Large intestine (tissue), 3 donors: Measurements from ENCODE around the gene ADSS1. TPM values are rescaled to one million over a fixed set of nuclear protein-coding genes. Genes with fewer than 3 reads are reported as not detected.

Experiments
- DNase-seq, 2 donors: peaks; one replicate each; pipeline versions ENCODE4 v3.0.0 to v3.0.0-alpha.2; 2013
- H3K27ac ChIP-seq: one replicate; pipeline ENCODE4 v1.5.1; 2013; ENCODE audit warnings: low read length
- H3K27me3 ChIP-seq: 2 replicates; pipeline ENCODE4 v1.6.1; 2013; ENCODE audit warnings: low read length; ENCODE audit not compliant: control insufficient read depth, insufficient read depth
- H3K36me3 ChIP-seq: 2 replicates; pipeline ENCODE4 v1.6.1; 2013; ENCODE audit warnings: low read length; ENCODE audit not compliant: control insufficient read depth, insufficient read depth
- H3K4me1 ChIP-seq: one replicate; pipeline ENCODE4 v1.6.1; 2013; ENCODE audit warnings: low read length; ENCODE audit not compliant: control insufficient read depth, insufficient read depth
- H3K4me3 ChIP-seq: one replicate; pipeline ENCODE4 v1.5.1; 2013; ENCODE audit warnings: low read length
- H3K9me3 ChIP-seq: one replicate; pipeline ENCODE4 v1.6.1; 2013; ENCODE audit warnings: mild to moderate bottlenecking, low read depth, low read length, moderate library complexity; ENCODE audit not compliant: control insufficient read depth
- WGBS: methylation state at CpG from one replicate; pipeline ENCODE4 v1.1.5; 2013; ENCODE audit warnings: low lambda C conversion rate; ENCODE audit not compliant: insufficient coverage; 5-methylcytosine and 5-hydroxymethylcytosine counted together
- polyA plus RNA-seq: library from polyadenylated mRNA; unstranded; fragments of 120-200 nt; gene quantifications from one replicate; pipeline ENCODE4 v1.2.1, GENCODE V29; 2013

Gene ADSS1
- polyA plus RNA-seq, 1 donor = 6.3 TPM

- peak overlapping the region; percentile 98 for H3K27ac ChIP-seq
- DNase-seq = peak; percentile 94 to 97
- no peaks in the 10 kb centered on the region for H3K27me3 ChIP-seq
- peak overlapping the region; percentile 55 for H3K4me3 ChIP-seq
- peaks cover 10% of the 10 kb centered on the region for H3K36me3 ChIP-seq
- no CpG with 5 or more reads among the region's 31 CpGs for WGBS
- H3K4me1 ChIP-seq = peaks cover 57% of the 10 kb centered on the region
- H3K9me3 ChIP-seq = no peaks in the 10 kb centered on the region
These were observed 36.2 kb upstream of the ADSS1 start for GRCh38 chr14:104687601-104688504.

GRCh38 chr14:104688505-104689108 lies 35.4 kb upstream of the ADSS1 start:
- no CpG with 5 or more reads among the region's 24 CpGs for WGBS
- Histone ChIP-seq H3K27me3 (no peaks in the 10 kb centered on the region), H3K4me1 (peaks cover 57% of the 10 kb centered on the region), H3K36me3 (peaks cover 12% of the 10 kb centered on the region), H3K4me3 (peak overlapping the region; percentile 55), H3K27ac (peak overlapping the region; percentile 98), H3K9me3 (no peaks in the 10 kb centered on the region)
- DNase-seq = peak in 1 of 2 donors; percentile 70

GRCh38 chr14:104689109-104689880 lies 34.7 kb upstream of the ADSS1 start, which contains the start of gene INF2:
Gene INF2, plus strand, starts transcription at chr14:104689618. Its CDS starts 11,748 bp downstream, at chr14:104701366.
- no peaks in the 10 kb centered on the region for H3K27me3 ChIP-seq
- no peaks in the 10 kb centered on the region for H3K9me3 ChIP-seq
- H3K4me1 ChIP-seq = peaks cover 57% of the 10 kb centered on the region
- peaks cover 15% of the 10 kb centered on the region for H3K36me3 ChIP-seq
- WGBS = no CpG with 5 or more reads among the region's 76 CpGs
- peak within 1 kb of the TSS; percentile 98 for H3K27ac ChIP-seq
- peak in 1 of 2 donors; percentile 75 for DNase-seq
- H3K4me3 ChIP-seq = peak within 1 kb of the TSS; percentile 55

- no peaks in the 10 kb centered on the region for H3K9me3 ChIP-seq
- peak overlapping the region; percentile 53 for H3K4me3 ChIP-seq
- peak overlapping the region; percentile 75 for H3K27ac ChIP-seq
- peaks cover 15% of the 10 kb centered on the region for H3K36me3 ChIP-seq
- DNase-seq = no peak
- no peaks in the 10 kb centered on the region for H3K27me3 ChIP-seq
- no CpG with 5 or more reads among the region's 50 CpGs for WGBS
- peaks cover 57% of the 10 kb centered on the region for H3K4me1 ChIP-seq
These were observed 33.9 kb upstream of the ADSS1 start for GRCh38 chr14:104689881-104690711.

GRCh38 chr14:104690861-104691455 lies 33.1 kb upstream of the ADSS1 start:
- DNase-seq = no peak
- H3K4me1 ChIP-seq = peaks cover 55% of the 10 kb centered on the region
- no peak overlapping the region for H3K27ac ChIP-seq
- H3K27me3 ChIP-seq = no peaks in the 10 kb centered on the region
- peak overlapping the region; percentile 53 for H3K4me3 ChIP-seq
- WGBS = 60% methylated on average over 1 of the region's 16 CpGs
- peaks cover 19% of the 10 kb centered on the region for H3K36me3 ChIP-seq
- no peaks in the 10 kb centered on the region for H3K9me3 ChIP-seq

- Histone ChIP-seq H3K4me3 (no peak overlapping the region), H3K9me3 (no peaks in the 10 kb centered on the region), H3K27me3 (no peaks in the 10 kb centered on the region), H3K36me3 (peaks cover 24% of the 10 kb centered on the region), H3K4me1 (peaks cover 50% of the 10 kb centered on the region), H3K27ac (no peak overlapping the region)
- DNase-seq = no peak
- no CpG with 5 or more reads among the region's 19 CpGs for WGBS
These were observed 32.3 kb upstream of the ADSS1 start for GRCh38 chr14:104691546-104692260.

- Histone ChIP-seq H3K36me3 (peaks cover 24% of the 10 kb centered on the region), H3K9me3 (no peaks in the 10 kb centered on the region), H3K4me3 (no peak overlapping the region), H3K4me1 (peaks cover 43% of the 10 kb centered on the region), H3K27ac (no peak overlapping the region), H3K27me3 (no peaks in the 10 kb centered on the region)
- DNase-seq = no peak
- no CpG with 5 or more reads among the region's 15 CpGs for WGBS
These were observed 31.6 kb upstream of the ADSS1 start for GRCh38 chr14:104692261-104692938.

GRCh38 chr14:104692939-104693315 lies 31.1 kb upstream of the ADSS1 start:
- Histone ChIP-seq H3K27me3 (no peaks in the 10 kb centered on the region), H3K4me3 (no peak overlapping the region), H3K9me3 (no peaks in the 10 kb centered on the region), H3K27ac (no peak overlapping the region), H3K4me1 (peaks cover 41% of the 10 kb centered on the region), H3K36me3 (peaks cover 24% of the 10 kb centered on the region)
- no CpG with 5 or more reads among the region's 5 CpGs for WGBS
- DNase-seq = no peak
